ENCODE results near the gene REXO5.

DNA sequence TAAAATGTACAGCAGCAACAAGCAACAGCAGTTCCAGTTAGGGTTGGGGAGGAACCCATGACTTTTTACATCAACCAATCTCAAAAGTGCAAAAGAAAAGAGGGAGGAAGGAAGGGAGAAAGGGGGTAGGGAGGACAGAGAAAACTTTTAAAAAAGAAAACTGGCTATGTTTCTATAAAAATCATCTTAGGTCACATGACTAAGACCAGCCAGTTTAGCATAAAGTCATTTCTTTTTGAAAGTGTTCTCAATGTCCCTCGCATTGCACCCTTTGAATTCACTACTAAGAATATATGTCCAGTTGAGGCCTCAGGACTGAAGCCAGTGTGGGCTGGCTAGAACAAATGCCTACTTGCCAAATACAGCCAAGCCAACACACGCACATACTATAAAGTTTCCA, 64.9 kb downstream of the REXO5 start:
- TF ChIP-seq, protein P1, sequence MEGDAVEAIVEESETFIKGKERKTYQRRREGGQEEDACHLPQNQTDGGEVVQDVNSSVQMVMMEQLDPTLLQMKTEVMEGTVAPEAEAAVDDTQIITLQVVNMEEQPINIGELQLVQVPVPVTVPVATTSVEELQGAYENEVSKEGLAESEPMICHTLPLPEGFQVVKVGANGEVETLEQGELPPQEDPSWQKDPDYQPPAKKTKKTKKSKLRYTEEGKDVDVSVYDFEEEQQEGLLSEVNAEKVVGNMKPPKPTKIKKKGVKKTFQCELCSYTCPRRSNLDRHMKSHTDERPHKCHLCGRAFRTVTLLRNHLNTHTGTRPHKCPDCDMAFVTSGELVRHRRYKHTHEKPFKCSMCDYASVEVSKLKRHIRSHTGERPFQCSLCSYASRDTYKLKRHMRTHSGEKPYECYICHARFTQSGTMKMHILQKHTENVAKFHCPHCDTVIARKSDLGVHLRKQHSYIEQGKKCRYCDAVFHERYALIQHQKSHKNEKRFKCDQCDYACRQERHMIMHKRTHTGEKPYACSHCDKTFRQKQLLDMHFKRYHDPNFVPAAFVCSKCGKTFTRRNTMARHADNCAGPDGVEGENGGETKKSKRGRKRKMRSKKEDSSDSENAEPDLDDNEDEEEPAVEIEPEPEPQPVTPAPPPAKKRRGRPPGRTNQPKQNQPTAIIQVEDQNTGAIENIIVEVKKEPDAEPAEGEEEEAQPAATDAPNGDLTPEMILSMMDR (IDR thresholded peaks at IDR 0.05), result no peak
- TF ChIP-seq POLR2A (IDR thresholded peaks at IDR 0.05), result no peak
- no peak for TF ChIP-seq EP300 (IDR thresholded peaks at IDR 0.05)

Data from ovary (tissue), 3 donors.